Umbilical cord (tissue), 2 donors: ENCODE data around the gene ABCA6. TPM values are rescaled to one million over a fixed set of nuclear protein-coding genes. Genes with fewer than 3 reads are reported as not detected.

Experiments
- DNase-seq: peaks from one replicate; pipeline ENCODE4 v3.0.0-alpha.2; 2015; ENCODE audit warnings: low spot score
- total RNA-seq: library from RNA; depleted of rRNA; stranded (reverse); fragments of >200 nt; gene quantifications from one replicate; pipeline ENCODE4 v1.2.3, GENCODE V29; 2014; ENCODE audit warnings: low replicate concordance; ENCODE audit not compliant: insufficient read depth

The ABCA6 gene
- total RNA-seq, 1 donor from 2014 or later = 17.1 TPM

- DNase-seq = peak; percentile 3
These were observed 594 bp upstream of the ABCA6 start for GRCh38 chr17:69142175-69142802.

GRCh38 chr17:69134112-69134511, 7.6 kb downstream of the ABCA6 start:
- DNase-seq = no peak

GRCh38 chr17:69130627-69131296, 10.9 kb downstream of the ABCA6 start:
- DNase-seq = no peak

GRCh38 chr17:69123626-69124025, 18.1 kb downstream of the ABCA6 start:
- no peak for DNase-seq

- DNase-seq = peak; percentile 17
These were observed 19.6 kb downstream of the ABCA6 start for GRCh38 chr17:69122065-69122464.

GRCh38 chr17:69117855-69118784, 23.6 kb downstream of the ABCA6 start:
- no peak for DNase-seq

- DNase-seq = no peak
These were observed 29.9 kb downstream of the ABCA6 start for GRCh38 chr17:69111794-69112193.

GRCh38 chr17:69105907-69106730, 35.6 kb downstream of the ABCA6 start:
- DNase-seq = no peak

GRCh38 chr17:69103557-69104233, 38.0 kb downstream of the ABCA6 start:
- no peak for DNase-seq

GRCh38 chr17:69098625-69099024, 43.1 kb downstream of the ABCA6 start:
- no peak for DNase-seq

GRCh38 chr17:69096541-69096940, 45.2 kb downstream of the ABCA6 start:
- no peak for DNase-seq

GRCh38 chr17:69093995-69094394, 47.7 kb downstream of the ABCA6 start:
- no peak for DNase-seq

- DNase-seq = peak; percentile 47
These were observed 48.4 kb downstream of the ABCA6 start for GRCh38 chr17:69093279-69093789.

- DNase-seq = no peak
These were observed 51.3 kb downstream of the ABCA6 start for GRCh38 chr17:69090365-69090764.

- no peak for DNase-seq
These were observed 53.0 kb downstream of the ABCA6 start for GRCh38 chr17:69088643-69089200.

GRCh38 chr17:69086641-69087040, 55.1 kb downstream of the ABCA6 start:
- DNase-seq = no peak

- DNase-seq = no peak
These were observed 56.8 kb downstream of the ABCA6 start for GRCh38 chr17:69084911-69085310.

GRCh38 chr17:69082696-69083095, 59.0 kb downstream of the ABCA6 start:
- no peak for DNase-seq

GRCh38 chr17:69078864-69079263, 62.8 kb downstream of the ABCA6 start:
- DNase-seq = no peak

GRCh38 chr17:69075823-69076222, 65.9 kb downstream of the ABCA6 start:
- no peak for DNase-seq
